Caki2 (cell line): ENCODE measurements around the gene C5. TPM values are rescaled to one million over a fixed set of nuclear protein-coding genes. Genes with fewer than 3 reads are reported as not detected.

Experiments
- DNase-seq: peaks from one replicate; pipeline ENCODE4 v3.0.0-alpha.2; 2015; ENCODE audit warnings: low read depth
- in situ Hi-C: cut with HindIII; loops from 2 replicates; pipeline ENCODE4 v1.10.0; 2016; ENCODE audit warnings: low sequenced_read_pairs, low pct_unique_long_range_greater_than_20kb, mixed read lengths
- total RNA-seq: library from RNA; depleted of rRNA; stranded (reverse); fragments of >200 nt; shearing (Covaris generic); gene quantifications from 2 replicates; pipeline ENCODE4 v1.2.3, GENCODE V29; 2014; ENCODE audit warnings: low replicate concordance

The C5 gene
- total RNA-seq, 1 experiment from 2014 or later = 1.9 TPM

- in situ Hi-C loops = no loop called here
- no peak for DNase-seq
These were observed 98.0 kb downstream of the C5 start for GRCh38 chr9:120951960-120952618.

GRCh38 chr9:120950421-120951388, 99.4 kb downstream of the C5 start:
- in situ Hi-C loops = no loop called here
- DNase-seq = no peak

- no peak for DNase-seq
- in situ Hi-C loops = no loop called here
These were observed 100.8 kb downstream of the C5 start for GRCh38 chr9:120949290-120949689.

- no peak for DNase-seq
- in situ Hi-C loops = no loop called here
These were observed 101.3 kb downstream of the C5 start for GRCh38 chr9:120948824-120949223.

- in situ Hi-C loops = no loop called here
- DNase-seq = no peak
These were observed 102.9 kb downstream of the C5 start for GRCh38 chr9:120947222-120947621.

GRCh38 chr9:120946259-120946658, 103.8 kb downstream of the C5 start:
- no peak for DNase-seq
- in situ Hi-C loops = no loop called here

GRCh38 chr9:120944948-120945347, 105.1 kb downstream of the C5 start:
- no peak for DNase-seq
- in situ Hi-C loops = no loop called here

GRCh38 chr9:120944434-120944843, 105.6 kb downstream of the C5 start:
- no peak for DNase-seq
- in situ Hi-C loops = no loop called here

GRCh38 chr9:120942186-120943001, 107.7 kb downstream of the C5 start:
- DNase-seq = no peak
- in situ Hi-C loops = no loop called here

- DNase-seq = no peak
- in situ Hi-C loops = no loop called here
These were observed 108.9 kb downstream of the C5 start for GRCh38 chr9:120941046-120941770.

- DNase-seq = no peak
- in situ Hi-C loops = no loop called here
These were observed 109.5 kb downstream of the C5 start for GRCh38 chr9:120940573-120940972.

- in situ Hi-C loops = no loop called here
- DNase-seq = no peak
These were observed 111.2 kb downstream of the C5 start for GRCh38 chr9:120938851-120939250.

GRCh38 chr9:120937596-120937995, 112.5 kb downstream of the C5 start:
- in situ Hi-C loops = no loop called here
- DNase-seq = no peak

GRCh38 chr9:120937127-120937526, 112.9 kb downstream of the C5 start:
- DNase-seq = no peak
- in situ Hi-C loops = no loop called here

- in situ Hi-C loops = no loop called here
- no peak for DNase-seq
These were observed 113.3 kb downstream of the C5 start for GRCh38 chr9:120936764-120937122.

- peak; percentile 80 for DNase-seq
- in situ Hi-C loops = no loop called here
These were observed 113.9 kb downstream of the C5 start for GRCh38 chr9:120936011-120936763.

- DNase-seq = peak; percentile 88
- in situ Hi-C loops = no loop called here
These were observed 114.7 kb downstream of the C5 start for GRCh38 chr9:120935383-120935857.
